Measurements from ENCODE around the gene GLIPR2.

GLIPR2 gene

DNA sequence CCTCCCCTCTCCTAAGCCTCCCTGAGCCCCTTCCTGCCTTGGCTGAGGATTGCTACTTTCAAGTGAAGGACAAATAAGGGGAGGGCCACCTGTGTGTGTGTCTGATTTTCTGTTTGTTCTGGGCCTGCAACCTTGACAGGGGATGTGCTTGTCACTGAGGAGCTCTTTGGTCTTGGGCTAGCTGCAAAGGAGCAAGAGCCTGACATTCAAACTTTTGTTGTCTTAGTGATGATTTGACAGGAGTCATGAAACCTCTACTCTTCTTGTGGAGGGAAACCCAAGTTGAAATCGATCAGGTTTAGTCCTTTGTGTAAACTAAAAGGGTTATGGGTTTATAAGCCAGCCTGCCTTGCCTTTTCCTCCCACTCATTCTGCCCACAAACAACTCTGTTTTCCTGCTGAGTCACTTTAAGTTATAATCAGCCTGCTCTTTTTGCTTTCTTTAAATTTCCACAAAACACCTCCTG is 71.0 kb downstream of the GLIPR2 start:
- no peak for DNase-seq

DNA sequence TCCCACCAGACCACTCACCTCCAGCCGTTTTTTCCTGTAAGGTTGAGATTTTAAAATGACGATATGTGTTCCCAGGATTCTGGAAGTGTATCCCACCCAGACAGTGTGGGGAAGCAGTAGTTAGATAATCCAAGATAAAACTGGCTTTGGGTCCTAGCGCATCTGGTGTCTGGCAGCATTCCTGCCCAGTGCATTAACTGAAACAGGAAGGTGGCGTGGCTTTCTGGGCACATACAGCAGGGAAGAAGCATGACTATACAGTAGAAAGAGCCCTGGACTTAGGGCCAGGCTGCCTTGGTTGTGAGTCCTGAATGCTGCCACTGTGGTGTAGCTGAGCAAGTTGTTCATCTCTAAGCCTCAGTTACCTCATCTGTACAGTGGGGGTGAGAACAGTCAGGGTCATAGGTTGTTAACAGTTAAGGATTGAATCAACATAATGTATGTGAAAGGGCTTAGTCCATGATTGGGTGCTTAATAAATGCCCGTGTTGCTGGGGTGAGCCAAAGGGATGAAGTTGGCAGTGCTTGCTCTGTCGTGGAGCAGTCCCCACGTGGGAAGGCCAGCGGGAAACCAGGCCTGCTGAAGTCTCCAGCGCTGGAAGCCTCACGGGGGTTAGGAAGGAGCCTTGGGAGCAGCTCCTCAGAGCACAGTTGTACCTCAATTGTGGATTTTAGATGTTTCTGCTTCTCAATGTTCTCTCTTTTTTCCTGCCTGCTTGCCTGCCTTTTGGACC is 72.2 kb downstream of the GLIPR2 start:
- DNase-seq: no peak

DNA sequence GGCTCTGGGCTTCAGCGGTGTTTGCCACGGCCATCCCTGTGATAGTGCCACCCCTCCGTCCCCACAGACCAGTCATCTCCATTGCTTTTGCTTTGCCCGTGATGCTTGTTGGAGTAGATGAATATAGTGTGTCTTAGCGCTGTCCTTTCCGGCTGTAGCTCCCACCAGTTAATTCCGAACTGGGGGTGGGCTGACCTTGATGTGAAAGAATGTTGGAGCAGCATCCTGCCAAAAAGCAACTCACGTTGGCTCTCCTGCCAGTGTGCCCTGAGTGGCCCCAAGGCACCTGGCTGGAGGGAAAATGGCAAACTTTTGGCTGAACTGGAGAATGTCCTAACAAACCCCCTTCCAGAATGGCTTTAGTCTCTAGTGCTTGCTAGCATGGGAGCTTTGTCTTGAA is 74.2 kb downstream of the GLIPR2 start:
- DNase-seq: no peak

DNA sequence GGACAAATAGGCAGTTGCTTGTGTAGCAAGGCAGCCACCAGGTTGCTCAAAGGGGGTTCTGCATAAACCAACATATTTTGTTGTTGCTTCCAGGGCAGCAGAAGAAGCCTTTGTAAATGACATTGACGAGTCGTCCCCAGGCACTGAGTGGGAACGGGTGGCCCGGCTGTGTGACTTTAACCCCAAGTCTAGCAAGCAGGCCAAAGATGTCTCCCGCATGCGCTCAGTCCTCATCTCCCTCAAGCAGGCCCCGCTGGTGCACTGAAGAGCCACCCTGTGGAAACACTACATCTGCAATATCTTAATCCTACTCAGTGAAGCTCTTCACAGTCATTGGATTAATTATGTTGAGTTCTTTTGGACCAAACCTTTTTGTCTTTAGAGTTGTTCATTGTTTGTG is 75.0 kb downstream of the GLIPR2 start:
- DNase-seq: no peak

DNA sequence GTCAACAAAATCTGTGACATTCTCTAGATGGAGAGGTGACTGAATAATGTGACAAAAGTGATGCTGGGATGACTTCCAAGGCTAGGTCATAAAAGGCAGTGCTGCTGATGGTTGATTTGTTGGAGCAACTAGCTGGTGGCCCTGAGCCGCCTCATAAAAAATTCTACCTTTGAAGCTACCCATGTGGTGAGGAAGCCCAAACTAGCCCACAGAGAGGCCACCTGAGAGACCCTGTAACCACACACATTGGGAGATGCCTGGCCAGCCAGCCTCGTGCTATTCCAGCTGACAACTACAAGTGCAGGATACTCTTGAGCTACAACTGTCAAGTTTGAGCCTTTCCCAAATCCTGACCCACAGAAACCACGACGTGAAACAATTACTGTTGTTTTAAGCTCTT is 76.9 kb downstream of the GLIPR2 start:
- DNase-seq: no peak

Measured in SHP77 treated with DMSO at 0.1 percent for 48 hours (cell line).